NCI-H1105 treated with DMSO at 0.1 percent for 48 hours (cell line): Measurements from ENCODE around the gene UST.
"Not testable (repeated sequence)": the region's sequence is repeated elsewhere in the genome, so short reads cannot be mapped to it uniquely, and the experiment has no call there.

Experiments
- DNase-seq: peaks from one replicate; lab custom pipeline; 2025; lab: John Stamatoyannopoulos, UW

Gene UST

GRCh38 chr6:148978298-148978697, 231.5 kb downstream of the UST start:
- not testable (repeated sequence) for DNase-seq

GRCh38 chr6:148979014-148979901, 232.4 kb downstream of the UST start:
- no peak for DNase-seq

GRCh38 chr6:148980234-148980633, 233.4 kb downstream of the UST start:
- DNase-seq, result no peak

- DNase-seq, result no peak
Observed at GRCh38 chr6:148981515-148981914, 234.7 kb downstream of the UST start.

- no peak for DNase-seq
Observed at GRCh38 chr6:148983101-148983761, 236.4 kb downstream of the UST start.

GRCh38 chr6:148983966-148984365, 237.1 kb downstream of the UST start:
- no peak for DNase-seq

- no peak for DNase-seq
Observed at GRCh38 chr6:148984531-148985056, 237.8 kb downstream of the UST start.

GRCh38 chr6:148985499-148985898, 238.7 kb downstream of the UST start:
- no peak for DNase-seq

- no peak for DNase-seq
Observed at GRCh38 chr6:148986608-148987007, 239.8 kb downstream of the UST start.

- no peak for DNase-seq
Observed at GRCh38 chr6:148987982-148988381, 241.2 kb downstream of the UST start.

GRCh38 chr6:148989585-148989984, 242.8 kb downstream of the UST start:
- DNase-seq, result no peak

- no peak for DNase-seq
Observed at GRCh38 chr6:148990403-148990802, 243.6 kb downstream of the UST start.

- no peak for DNase-seq
Observed at GRCh38 chr6:148996815-148997214, 250.0 kb downstream of the UST start.

- no peak for DNase-seq
Observed at GRCh38 chr6:148997865-148998264, 251.0 kb downstream of the UST start.

- DNase-seq, result no peak
Observed at GRCh38 chr6:148998704-148999103, 251.9 kb downstream of the UST start.

- no peak for DNase-seq
Observed at GRCh38 chr6:148999501-148999900, 252.7 kb downstream of the UST start.

GRCh38 chr6:148999929-149000468, 253.2 kb downstream of the UST start:
- no peak for DNase-seq

GRCh38 chr6:149001422-149001821, 254.6 kb downstream of the UST start:
- no peak for DNase-seq

- no peak for DNase-seq
Observed at GRCh38 chr6:149003560-149003959, 256.7 kb downstream of the UST start.

GRCh38 chr6:149004664-149005063, 257.8 kb downstream of the UST start:
- DNase-seq, result no peak

- not testable (repeated sequence) for DNase-seq
Observed at GRCh38 chr6:149006236-149006635, 259.4 kb downstream of the UST start.

- DNase-seq, result no peak
Observed at GRCh38 chr6:149006671-149007070, 259.8 kb downstream of the UST start.

GRCh38 chr6:149007846-149008245, 261.0 kb downstream of the UST start:
- no peak for DNase-seq
